Measurements from ENCODE around the gene CIPC. TPM values are rescaled to one million over a fixed set of nuclear protein-coding genes. Genes with fewer than 3 reads are reported as not detected.

The CIPC gene
- total RNA-seq, 1 donor from 2014 or later, result 11.5 TPM

DNA sequence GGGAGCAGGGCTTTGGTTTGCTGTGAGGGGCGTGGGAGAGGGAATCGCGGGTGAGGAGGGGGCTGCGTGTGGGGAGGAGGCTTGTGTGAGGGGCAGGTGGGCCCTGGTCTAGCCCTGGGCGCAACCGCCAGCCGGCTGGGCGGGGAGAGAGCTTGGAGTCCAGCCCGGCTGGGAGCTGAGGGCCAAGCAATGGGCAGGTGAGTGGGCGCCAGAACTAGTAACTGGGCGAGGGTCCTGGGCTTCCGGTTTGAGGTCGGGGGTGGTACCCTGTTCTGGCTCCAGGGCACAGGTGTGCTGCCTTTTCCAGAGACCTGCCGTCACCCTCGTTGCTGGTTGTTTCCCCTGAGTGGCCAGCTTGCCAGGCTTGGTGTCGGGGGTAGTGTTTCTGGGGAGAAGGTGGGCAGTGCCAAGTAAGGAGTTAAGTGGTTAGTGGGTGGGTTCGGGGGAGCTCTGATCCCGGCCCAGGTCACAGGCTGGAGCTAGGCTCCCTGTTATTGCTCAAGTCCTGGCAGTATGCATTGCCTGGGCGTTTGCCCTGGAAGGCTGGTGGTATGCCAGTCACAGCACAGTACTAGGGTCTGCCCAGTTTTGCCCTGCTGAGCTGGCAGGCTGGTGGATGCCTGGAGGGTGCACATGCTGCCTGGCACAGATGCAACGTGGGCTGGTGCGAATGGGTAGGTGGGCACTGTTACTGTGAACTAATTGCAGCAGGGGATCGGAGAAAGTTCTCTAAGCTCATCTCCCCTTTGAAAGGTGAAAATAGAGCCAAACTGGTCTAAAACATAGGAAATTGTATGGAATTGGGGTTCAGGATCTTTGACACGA lies 683 bp downstream of the CIPC start:
- intact Hi-C loops (cut with micrococcal nuclease), result loop anchor here (1.0 to 5.0 kb wide), 12 partner anchors 58 to 610 kb away; partner anchors contain the start of genes ALKBH1, ANGEL1, IRF2BPL and POMT2
- H3K4me1 Mint-ChIP-seq (ENCODE audit: low read depth), result peaks cover 40% of the 10 kb centered on the region
- peaks cover 4% of the 10 kb centered on the region for H3K27me3 Mint-ChIP-seq (ENCODE audit: insufficient read depth)
- DNase-seq (ENCODE audit: low spot score), result peak; percentile 11
- peak overlapping the region; percentile 96 for H3K4me3 Mint-ChIP-seq
- peak overlapping the region; percentile 97 for H3K27ac Mint-ChIP-seq
- no peaks in the 10 kb centered on the region for H3K9me3 Mint-ChIP-seq
- H3K36me3 Mint-ChIP-seq (ENCODE audit: low read depth), result peaks cover 2% of the 10 kb centered on the region

DNA sequence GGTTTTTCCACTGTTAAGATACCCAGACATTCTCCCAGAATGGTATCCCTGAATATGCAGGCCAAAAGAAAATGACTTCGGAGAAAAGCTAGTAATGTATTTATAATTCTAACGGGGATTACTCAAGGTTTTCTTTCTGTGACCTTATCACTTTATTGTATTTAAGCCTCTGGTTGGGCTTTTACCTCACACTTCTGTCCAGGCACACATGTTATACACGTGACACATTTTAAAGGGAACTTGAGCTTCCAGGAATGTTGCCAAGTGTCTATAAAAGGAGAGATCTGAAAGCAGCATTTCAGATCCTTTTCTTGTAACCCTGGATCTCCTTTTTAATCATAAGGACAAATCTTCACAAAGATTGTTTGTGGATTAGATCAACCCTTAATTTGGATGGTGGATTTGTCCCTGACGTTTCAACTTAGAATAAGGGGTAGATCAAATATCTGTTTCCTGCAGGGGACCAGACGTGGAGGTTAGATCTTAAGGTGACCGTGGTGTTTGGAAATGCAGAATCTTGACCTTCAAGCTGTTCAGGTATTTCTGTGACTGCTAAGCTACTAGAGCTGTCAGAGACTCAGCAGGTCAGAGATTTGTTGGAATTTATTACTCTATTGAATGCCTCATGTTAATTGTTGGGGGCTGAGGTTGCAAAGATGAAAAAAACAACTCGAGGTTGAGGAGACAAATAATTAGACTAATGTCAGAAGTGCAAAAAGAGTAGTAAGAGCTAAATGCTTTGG lies 1.5 kb downstream of the CIPC start:
- DNase-seq (ENCODE audit: low spot score), result no peak
- Mint-ChIP-seq H3K9me3 (no peaks in the 10 kb centered on the region), H3K4me1 (ENCODE audit: low read depth) (peaks cover 39% of the 10 kb centered on the region), H3K36me3 (ENCODE audit: low read depth) (peaks cover 2% of the 10 kb centered on the region), H3K27ac (peak overlapping the region; percentile 97), H3K27me3 (ENCODE audit: insufficient read depth) (peaks cover 3% of the 10 kb centered on the region), H3K4me3 (peak overlapping the region; percentile 96)
- intact Hi-C loops (cut with micrococcal nuclease), result loop anchor here (2.0 to 5.0 kb wide), 2 partner anchors 277 to 518 kb away; partner anchors contain the start of genes SAMD15, SPTLC2 and TMED8

DNA sequence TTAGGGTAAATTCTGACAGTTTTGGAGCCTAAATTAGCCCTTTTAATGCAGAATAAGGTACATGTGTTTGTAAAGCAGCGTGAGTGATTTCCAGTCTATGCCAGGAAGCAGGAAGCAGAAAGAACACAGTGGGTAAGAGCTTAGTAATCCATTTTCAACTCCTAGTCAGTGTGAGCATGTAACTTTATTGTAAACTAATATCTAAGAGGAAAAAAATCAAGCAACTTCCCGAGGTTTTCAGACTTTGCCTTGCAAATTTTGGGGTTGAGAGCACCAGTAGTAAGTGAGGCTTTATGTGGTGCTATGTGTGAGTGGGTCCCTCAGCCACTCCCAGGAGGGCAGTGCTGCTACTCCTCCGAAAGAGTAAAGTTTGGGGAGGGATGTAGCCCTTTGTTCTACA lies 2.9 kb downstream of the CIPC start:
- peak overlapping the region; percentile 48 for H3K4me3 Mint-ChIP-seq
- H3K36me3 Mint-ChIP-seq (ENCODE audit: low read depth), result peaks cover 2% of the 10 kb centered on the region
- H3K27ac Mint-ChIP-seq, result no peak overlapping the region
- DNase-seq (ENCODE audit: low spot score), result no peak
- H3K27me3 Mint-ChIP-seq (ENCODE audit: insufficient read depth), result no peaks in the 10 kb centered on the region
- peaks cover 34% of the 10 kb centered on the region for H3K4me1 Mint-ChIP-seq (ENCODE audit: low read depth)
- intact Hi-C loops (cut with micrococcal nuclease), result no loop called here
- no peaks in the 10 kb centered on the region for H3K9me3 Mint-ChIP-seq

DNA sequence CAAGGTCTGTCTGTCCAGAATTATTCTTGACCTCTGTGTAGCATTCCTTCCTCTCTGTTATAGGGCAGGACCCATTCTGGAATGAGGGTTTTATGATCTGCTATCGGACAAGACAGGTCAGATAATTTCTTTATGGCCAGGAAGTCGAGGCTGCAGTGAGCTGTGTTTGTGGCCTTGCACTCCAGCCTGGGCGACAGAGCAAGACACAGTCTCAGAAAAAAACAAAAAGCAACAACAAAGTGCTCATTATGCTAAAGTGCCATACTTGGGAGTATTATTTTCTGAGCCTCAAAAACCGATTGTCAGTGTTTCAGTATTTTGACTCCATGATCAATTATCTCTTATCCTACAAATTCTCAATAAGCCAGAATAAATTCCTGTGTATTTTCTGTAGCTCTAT lies 4.1 kb downstream of the CIPC start:
- Mint-ChIP-seq H3K27ac (no peak overlapping the region), H3K36me3 (ENCODE audit: low read depth) (peaks cover 8% of the 10 kb centered on the region), H3K27me3 (ENCODE audit: insufficient read depth) (no peaks in the 10 kb centered on the region), H3K4me3 (no peak overlapping the region), H3K4me1 (ENCODE audit: low read depth) (peaks cover 22% of the 10 kb centered on the region), H3K9me3 (no peaks in the 10 kb centered on the region)
- intact Hi-C loops (cut with micrococcal nuclease), result no loop called here
- DNase-seq (ENCODE audit: low spot score), result no peak

DNA sequence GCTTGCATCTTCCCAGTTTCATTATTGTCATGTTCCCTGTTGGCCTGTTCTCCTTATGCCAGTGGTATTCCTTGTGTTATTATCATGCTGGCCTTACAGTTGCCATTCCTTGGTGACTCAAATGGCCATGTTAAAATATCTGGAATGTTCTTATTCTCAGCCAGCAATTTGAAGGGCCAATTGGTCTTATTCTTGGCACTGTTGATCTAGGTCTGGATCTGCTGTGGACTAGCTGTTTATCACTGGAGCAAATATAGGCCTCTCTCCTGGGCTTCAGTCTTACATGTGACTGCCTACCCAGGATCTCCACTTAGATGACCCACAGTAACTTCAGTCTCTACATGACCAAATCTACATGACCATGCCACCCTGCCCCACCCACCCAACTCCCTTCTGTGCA lies 5.4 kb downstream of the CIPC start:
- Mint-ChIP-seq H3K36me3 (ENCODE audit: low read depth) (peaks cover 12% of the 10 kb centered on the region), H3K27me3 (ENCODE audit: insufficient read depth) (no peaks in the 10 kb centered on the region), H3K4me3 (no peak overlapping the region), H3K4me1 (ENCODE audit: low read depth) (peaks cover 18% of the 10 kb centered on the region), H3K9me3 (no peaks in the 10 kb centered on the region), H3K27ac (no peak overlapping the region)
- no peak for DNase-seq (ENCODE audit: low spot score)
- intact Hi-C loops (cut with micrococcal nuclease), result no loop called here

DNA sequence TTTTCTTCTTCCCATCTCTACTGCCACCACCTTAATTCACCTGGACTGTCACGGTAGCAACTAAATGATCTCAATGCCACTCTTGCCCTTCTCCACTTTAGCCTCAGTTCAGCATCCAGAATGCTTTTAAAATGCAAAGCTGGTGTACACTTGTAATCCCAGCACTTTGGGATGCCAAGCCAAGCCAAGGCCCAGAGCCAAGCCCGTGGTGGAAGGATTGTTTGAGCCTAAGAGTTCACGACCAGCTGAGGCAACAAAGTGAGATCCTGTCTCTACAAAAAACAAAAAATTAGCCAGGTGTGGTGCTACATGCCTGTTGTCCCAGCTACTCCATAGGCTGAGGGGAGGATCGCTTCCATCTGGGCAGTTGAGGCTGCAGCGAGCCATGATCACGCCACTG lies 5.9 kb downstream of the CIPC start:
- peaks cover 16% of the 10 kb centered on the region for H3K36me3 Mint-ChIP-seq (ENCODE audit: low read depth)
- H3K27me3 Mint-ChIP-seq (ENCODE audit: insufficient read depth), result no peaks in the 10 kb centered on the region
- H3K4me1 Mint-ChIP-seq (ENCODE audit: low read depth), result peaks cover 15% of the 10 kb centered on the region
- intact Hi-C loops (cut with micrococcal nuclease), result no loop called here
- no peaks in the 10 kb centered on the region for H3K9me3 Mint-ChIP-seq
- no peak overlapping the region for H3K4me3 Mint-ChIP-seq
- no peak for DNase-seq (ENCODE audit: low spot score)
- H3K27ac Mint-ChIP-seq, result no peak overlapping the region

DNA sequence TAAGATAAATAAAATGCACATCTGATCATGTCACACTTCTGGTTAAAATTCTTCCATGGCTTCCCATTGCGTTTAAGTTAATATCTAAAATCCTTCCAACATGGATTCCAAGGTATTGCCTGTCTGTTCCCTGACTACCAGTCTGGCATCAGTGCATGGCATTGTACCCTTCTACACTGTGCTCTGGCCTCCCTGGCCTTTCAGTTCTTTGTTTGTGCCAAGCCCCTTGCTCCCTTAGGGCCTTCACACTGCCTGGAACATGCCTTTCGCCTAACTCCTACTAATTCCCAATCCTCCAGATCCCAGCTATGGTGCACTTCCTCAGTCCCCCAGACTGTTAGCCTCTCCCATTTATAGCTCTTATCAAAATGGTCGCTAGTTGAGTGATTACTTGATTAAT lies 6.3 kb downstream of the CIPC start:
- Mint-ChIP-seq H3K27me3 (ENCODE audit: insufficient read depth) (no peaks in the 10 kb centered on the region), H3K36me3 (ENCODE audit: low read depth) (peaks cover 16% of the 10 kb centered on the region), H3K4me3 (no peak overlapping the region), H3K4me1 (ENCODE audit: low read depth) (peaks cover 10% of the 10 kb centered on the region), H3K27ac (no peak overlapping the region), H3K9me3 (no peaks in the 10 kb centered on the region)
- intact Hi-C loops (cut with micrococcal nuclease), result no loop called here
- DNase-seq (ENCODE audit: low spot score), result no peak

DNA sequence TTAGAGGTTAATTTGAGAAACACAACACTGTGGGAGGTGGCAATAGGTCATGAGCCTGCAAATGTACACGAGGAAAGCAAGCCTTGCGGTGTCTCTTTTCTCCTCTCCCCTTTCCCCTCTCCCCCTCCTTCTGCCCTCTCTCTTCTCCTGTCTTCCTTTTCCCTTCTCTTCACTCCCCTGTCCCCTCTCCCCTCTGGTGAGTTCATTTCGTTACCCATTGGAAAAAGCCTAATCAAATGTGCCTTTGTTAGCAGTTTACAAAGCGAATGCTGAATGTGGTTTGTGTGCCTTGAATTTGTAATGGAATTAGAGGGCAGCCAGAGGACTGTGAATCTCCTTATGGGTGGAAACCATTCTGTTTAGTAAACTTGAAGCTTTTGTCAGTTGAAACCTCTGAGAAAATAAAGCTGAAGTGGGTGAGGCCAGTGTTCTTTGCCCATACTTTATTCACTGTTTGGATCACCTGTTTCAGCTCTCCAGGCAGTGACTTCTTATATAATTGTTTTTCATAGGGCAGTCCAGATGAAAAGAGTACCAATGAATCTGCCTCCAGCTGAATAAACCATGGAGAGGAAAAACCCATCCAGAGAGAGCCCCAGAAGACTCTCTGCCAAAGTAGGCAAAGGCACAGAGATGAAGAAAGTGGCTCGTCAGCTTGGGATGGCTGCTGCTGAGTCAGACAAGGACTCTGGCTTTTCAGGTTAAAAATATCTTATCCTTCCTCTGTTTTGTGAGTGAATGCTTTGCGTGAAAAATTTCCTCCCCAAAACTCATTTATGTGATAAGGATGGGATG lies 7.3 kb downstream of the CIPC start:
- Mint-ChIP-seq H3K27ac (no peak overlapping the region), H3K4me3 (no peak overlapping the region), H3K9me3 (no peaks in the 10 kb centered on the region), H3K36me3 (ENCODE audit: low read depth) (peaks cover 16% of the 10 kb centered on the region), H3K4me1 (ENCODE audit: low read depth) (peaks cover 6% of the 10 kb centered on the region), H3K27me3 (ENCODE audit: insufficient read depth) (no peaks in the 10 kb centered on the region)
- intact Hi-C loops (cut with micrococcal nuclease), result no loop called here
- DNase-seq (ENCODE audit: low spot score), result no peak

DNA sequence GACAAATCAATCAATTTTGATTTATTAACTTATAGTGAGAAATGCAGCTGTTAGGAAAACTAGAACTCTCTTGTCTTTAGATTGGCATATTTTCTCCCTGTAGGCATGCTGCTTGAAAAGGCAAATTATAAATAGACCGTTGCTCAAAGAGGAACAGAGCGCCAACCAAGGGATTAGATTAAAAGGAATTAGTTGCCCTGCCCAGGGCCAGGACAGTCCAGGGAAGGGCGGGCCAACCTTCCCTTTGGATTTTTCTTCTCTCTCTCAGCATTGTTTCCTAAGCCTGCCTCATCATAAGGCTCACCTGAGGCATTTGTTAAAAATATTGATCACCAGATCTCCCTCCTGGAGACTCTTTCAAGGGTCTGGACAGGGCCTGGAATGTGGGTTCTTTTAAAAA lies 8.6 kb downstream of the CIPC start:
- Mint-ChIP-seq H3K27ac (no peak overlapping the region), H3K9me3 (no peaks in the 10 kb centered on the region), H3K4me1 (ENCODE audit: low read depth) (no peaks in the 10 kb centered on the region), H3K27me3 (ENCODE audit: insufficient read depth) (no peaks in the 10 kb centered on the region), H3K36me3 (ENCODE audit: low read depth) (peaks cover 19% of the 10 kb centered on the region), H3K4me3 (no peak overlapping the region)
- intact Hi-C loops (cut with micrococcal nuclease), result no loop called here
- no peak for DNase-seq (ENCODE audit: low spot score)

DNA sequence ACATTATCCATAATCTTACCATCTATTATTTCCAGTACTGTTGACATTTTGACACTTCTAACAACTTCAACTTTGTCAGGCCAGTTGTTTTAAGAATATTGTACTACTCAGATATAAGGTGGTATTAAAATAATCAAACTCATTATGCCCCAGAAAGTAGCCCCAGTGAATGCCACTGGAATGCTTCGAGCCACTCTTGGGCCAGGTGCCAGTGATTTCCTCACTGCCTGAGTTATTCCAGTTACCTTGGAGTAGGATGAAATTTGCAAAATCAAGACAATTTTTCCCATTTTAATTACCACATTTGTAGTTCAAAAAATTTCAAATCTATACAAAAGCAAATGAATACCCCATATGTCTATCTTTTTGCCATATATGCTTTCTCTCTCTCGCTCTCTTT lies 9.2 kb downstream of the CIPC start:
- no peak overlapping the region for H3K4me3 Mint-ChIP-seq
- no peak overlapping the region for H3K27ac Mint-ChIP-seq
- no peaks in the 10 kb centered on the region for H3K27me3 Mint-ChIP-seq (ENCODE audit: insufficient read depth)

DNA sequence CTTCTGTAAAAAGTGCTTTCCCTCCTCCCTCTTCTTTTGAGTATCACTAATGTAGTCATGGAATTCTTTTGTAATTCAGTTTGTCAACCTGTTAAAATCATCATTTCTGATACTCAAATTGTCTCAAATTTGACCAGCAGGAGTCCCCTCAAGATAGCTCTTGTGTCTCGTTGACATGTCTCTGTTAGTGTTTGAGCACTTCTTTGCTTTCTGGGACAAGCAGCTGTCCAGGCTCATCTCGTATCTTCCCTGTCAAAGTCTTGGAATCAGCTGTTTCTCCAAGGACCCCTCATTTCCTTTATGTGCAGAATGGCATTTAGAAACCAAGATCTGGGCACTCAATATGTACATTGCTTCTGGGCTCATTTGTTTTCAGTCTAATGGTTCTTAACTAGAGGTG lies 10.7 kb downstream of the CIPC start:
- H3K27me3 Mint-ChIP-seq (ENCODE audit: insufficient read depth), result no peaks in the 10 kb centered on the region
- H3K27ac Mint-ChIP-seq, result no peak overlapping the region
- H3K4me3 Mint-ChIP-seq, result no peak overlapping the region
- H3K9me3 Mint-ChIP-seq, result no peaks in the 10 kb centered on the region
- no peaks in the 10 kb centered on the region for H3K4me1 Mint-ChIP-seq (ENCODE audit: low read depth)
- DNase-seq (ENCODE audit: low spot score), result no peak
- peaks cover 21% of the 10 kb centered on the region for H3K36me3 Mint-ChIP-seq (ENCODE audit: low read depth)
- intact Hi-C loops (cut with micrococcal nuclease), result no loop called here

More for the DNA sequence above, 9.2 kb downstream of the CIPC start:
- Mint-ChIP-seq H3K4me1 (ENCODE audit: low read depth) (no peaks in the 10 kb centered on the region), H3K36me3 (ENCODE audit: low read depth) (peaks cover 21% of the 10 kb centered on the region), H3K9me3 (no peaks in the 10 kb centered on the region)
- intact Hi-C loops (cut with micrococcal nuclease), result no loop called here
- DNase-seq (ENCODE audit: low spot score), result no peak

DNA sequence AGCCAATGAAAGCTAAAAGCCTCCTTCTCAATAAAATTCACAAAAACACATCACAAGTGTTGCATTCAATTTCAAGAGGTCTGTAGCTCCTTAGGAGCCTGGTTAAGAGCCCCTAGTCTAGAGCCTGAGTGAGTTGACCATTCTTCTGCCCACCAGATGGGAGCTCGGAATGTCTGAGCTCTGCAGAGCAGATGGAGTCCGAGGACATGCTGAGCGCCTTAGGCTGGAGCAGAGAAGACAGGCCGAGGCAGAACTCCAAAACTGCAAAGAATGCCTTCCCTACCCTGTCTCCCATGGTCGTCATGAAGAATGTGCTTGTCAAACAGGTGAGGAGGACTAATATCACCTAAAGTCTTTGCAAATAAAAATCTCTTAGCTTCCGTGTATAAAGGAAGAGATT lies 11.6 kb downstream of the CIPC start:
- no peak for DNase-seq (ENCODE audit: low spot score)
- no peaks in the 10 kb centered on the region for H3K27me3 Mint-ChIP-seq (ENCODE audit: insufficient read depth)
- H3K9me3 Mint-ChIP-seq, result no peaks in the 10 kb centered on the region
- H3K27ac Mint-ChIP-seq, result no peak overlapping the region
- no peaks in the 10 kb centered on the region for H3K4me1 Mint-ChIP-seq (ENCODE audit: low read depth)
- H3K36me3 Mint-ChIP-seq (ENCODE audit: low read depth), result peaks cover 26% of the 10 kb centered on the region
- no peak overlapping the region for H3K4me3 Mint-ChIP-seq
- intact Hi-C loops (cut with micrococcal nuclease), result no loop called here

DNA sequence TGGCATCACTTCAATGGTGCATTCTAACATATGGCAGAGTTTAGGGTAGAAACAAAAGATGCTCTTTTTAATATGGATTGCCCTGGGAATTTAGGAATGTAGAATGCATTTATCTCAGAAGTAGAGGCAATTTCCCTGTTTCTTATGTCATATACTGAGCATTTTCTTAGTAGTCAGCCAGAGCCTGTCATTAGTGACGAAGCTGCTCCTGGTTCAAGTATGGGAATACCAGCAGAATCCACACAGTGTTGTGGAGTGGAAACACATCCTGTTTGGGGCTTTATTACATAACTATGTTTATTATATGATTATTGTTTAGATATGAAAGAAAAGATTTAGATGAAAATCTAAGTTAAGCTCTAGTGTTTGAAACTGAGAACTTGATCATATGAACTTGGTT lies 12.2 kb downstream of the CIPC start:
- no peak for DNase-seq (ENCODE audit: low spot score)
- no peaks in the 10 kb centered on the region for H3K4me1 Mint-ChIP-seq (ENCODE audit: low read depth)

More for the DNA sequence above, 12.2 kb downstream of the CIPC start:
- no peaks in the 10 kb centered on the region for H3K9me3 Mint-ChIP-seq
- H3K4me3 Mint-ChIP-seq, result no peak overlapping the region
- no peaks in the 10 kb centered on the region for H3K27me3 Mint-ChIP-seq (ENCODE audit: insufficient read depth)
- intact Hi-C loops (cut with micrococcal nuclease), result no loop called here
- H3K36me3 Mint-ChIP-seq (ENCODE audit: low read depth), result peaks cover 27% of the 10 kb centered on the region
- no peak overlapping the region for H3K27ac Mint-ChIP-seq

Measured in activated T-helper 1 cell treated with anti-CD3 and anti-CD28 coated beads, Interleukin-12 subunit alpha, Interleukin-12 subunit beta, Interleukin-2, Interleukin-4 antibody, amounts not matched to agents 30 ng/mL and 10 ng/mL and 1 ng/mL, durations not matched to agents 14 hours and 24 hours and 36 hours (primary cell).